Psoas muscle (tissue), 8 donors: ENCODE measurements around the gene SLCO3A1. TPM values are rescaled to one million over a fixed set of nuclear protein-coding genes. Genes with fewer than 3 reads are reported as not detected.

Experiments
- ATAC-seq, 4 donors: fragments of 200-7000 bp; cut with Tn5 transposase; one replicate each; pipeline ENCODE4 v1.9.1; 2020; ENCODE audit warnings: moderate library complexity in 3 of 4, mild to moderate bottlenecking in 2 of 4
- DNase-seq, 2 donors: peaks; one replicate each; pipeline ENCODE4 v3.0.0-alpha.2; 2020
- H3K27ac ChIP-seq: fragments of 200-600 bp; one replicate; pipeline ENCODE4 v1.8.0; 2022
- H3K27me3 ChIP-seq, 3 donors: fragments of 200-600 bp in 1 of 3; one replicate each; pipeline versions ENCODE4 v1.6.1 to v1.8.0; 2013 to 2022; ENCODE audit warnings: low read length in 2 of 3, mild to moderate bottlenecking in 2 of 3, moderate library complexity in 1 of 3; ENCODE audit not compliant: insufficient read depth in 3 of 3
- H3K36me3 ChIP-seq, 2 donors: fragments of 200-600 bp in 1 of 2; one replicate each; pipeline versions ENCODE4 v1.6.1 to v1.8.0; 2013 to 2022; ENCODE audit warnings: low read depth in 1 of 2, mild to moderate bottlenecking in 1 of 2, moderate library complexity in 1 of 2; ENCODE audit not compliant: insufficient read depth in 1 of 2
- H3K4me1 ChIP-seq: fragments of 200-600 bp; one replicate; pipeline ENCODE4 v1.8.0; 2022
- H3K4me3 ChIP-seq: fragments of 200-600 bp; one replicate; pipeline ENCODE4 v1.8.0; 2022; ENCODE audit warnings: mild to moderate bottlenecking
- H3K9me3 ChIP-seq: fragments of 200-600 bp; one replicate; pipeline ENCODE4 v1.8.0; 2022
- CTCF ChIP-seq: fragments of 200-600 bp; IDR thresholded peaks from one replicate; pipeline ENCODE4 v1.8.0; 2022; ENCODE audit warnings: antibody characterized with exemption
- WGBS, 3 donors: extraction: QIAGEN DNeasy Blood & Tissue Kit; methylation state at CpG; one replicate each; pipeline versions ENCODE4 v1.1.6 to v1.1.7; 2013; 5-methylcytosine and 5-hydroxymethylcytosine counted together
- intact Hi-C, 2 donors: fragments of 100-400 bp; cut with DNase I; formaldehyde crosslinking; loops; one replicate each; pipeline versions ENCODE4 v1.11.0 to v1.14.2; 2022
- polyA plus RNA-seq, 3 donors: library from polyadenylated mRNA; stranded (reverse); fragments of 200-250 nt; gene quantifications; one replicate each; pipeline ENCODE4 v1.2.3, GENCODE V29; 2013
- total RNA-seq, 4 donors: library from RNA; stranded (reverse); fragmentation: NEBNext Ultra II Directional in 2 of 4; extraction: Animal tissue kit (Norgen Biotek cat#: 25700) in 2 of 4; gene quantifications; one replicate each; pipeline versions ENCODE4 v1.2.1 to v1.2.4, GENCODE V29; 2021 to 2023
- donor health status: healthy with polysubstance abuse.
- donor health status: DM: no; HTN: no; CAD: no; lungs with moderate emphysema.
- donor health status: Bipolar disorder and iron deficiency.
- donor health status: healthy.
- donor health status: DM: yes; HTN: yes; CAD: no.
- donor health status: DM: no; HTN: no; CAD: no.
- donor health status: DM: no; HTN: no; CAD: no.
- donor health status: DM: yes; HTN: yes; CAD: no.

SLCO3A1 gene
- total and polyA plus RNA-seq, 7 donors = 3.5 to 10.3 (median 9.4) TPM

- H3K9me3 ChIP-seq = no peaks in the 10 kb centered on the region
- TF ChIP-seq CTCF = no peak
- intact Hi-C loops = no loop called here
- peaks cover 5% of the 10 kb centered on the region for H3K4me1 ChIP-seq
- 91 to 92% (median 92%) methylated on average over 2 of the region's 2 CpGs for WGBS, 3 donors
- H3K27ac ChIP-seq = no peak overlapping the region
- H3K36me3 ChIP-seq = peaks cover 0 to 3% of the 10 kb centered on the region in 2 donors
- DNase-seq (no peak), ATAC-seq (no peak)
- no peaks in the 10 kb centered on the region for H3K27me3 ChIP-seq
- H3K4me3 ChIP-seq = no peak overlapping the region
Observed at GRCh38 chr15:92100301-92100700, 246.8 kb downstream of the SLCO3A1 start.

GRCh38 chr15:92100751-92101150, 247.2 kb downstream of the SLCO3A1 start:
- intact Hi-C loops = no loop called here
- no peak for ATAC-seq
- TF ChIP-seq CTCF = no peak
- Histone ChIP-seq H3K27ac (no peak overlapping the region), H3K9me3 (no peaks in the 10 kb centered on the region), H3K36me3 (peaks cover 0 to 3% of the 10 kb centered on the region in 2 donors), H3K4me3 (no peak overlapping the region), H3K4me1 (peaks cover 5% of the 10 kb centered on the region), H3K27me3 (no peaks in the 10 kb centered on the region)
- WGBS, 3 donors = 91 to 96% (median 93%) methylated on average over 2 of the region's 2 CpGs
- DNase-seq = no peak

- Histone ChIP-seq H3K27me3 (no peaks in the 10 kb centered on the region), H3K27ac (no peak overlapping the region), H3K9me3 (no peaks in the 10 kb centered on the region), H3K4me3 (no peak overlapping the region), H3K36me3 (peaks cover 0 to 3% of the 10 kb centered on the region in 2 donors), H3K4me1 (peaks cover 5% of the 10 kb centered on the region)
- ATAC-seq (no peak), DNase-seq (no peak)
- intact Hi-C loops = no loop called here
- TF ChIP-seq CTCF = no peak
- 88 to 91% (median 89%) methylated on average over 9 of the region's 9 CpGs for WGBS, 3 donors
Observed at GRCh38 chr15:92101708-92102394, 248.3 kb downstream of the SLCO3A1 start.

- no peak overlapping the region for H3K4me3 ChIP-seq
- no peak for ATAC-seq
- no peak for DNase-seq
- no peak for TF ChIP-seq CTCF
- peaks cover 4% of the 10 kb centered on the region for H3K4me1 ChIP-seq
- no peaks in the 10 kb centered on the region for H3K9me3 ChIP-seq
- 94 to 97% (median 95%) methylated on average over 2 of the region's 2 CpGs for WGBS, 3 donors
- intact Hi-C loops = no loop called here
- no peak overlapping the region for H3K27ac ChIP-seq
- peaks cover 0 to 3% of the 10 kb centered on the region in 2 donors for H3K36me3 ChIP-seq
- no peaks in the 10 kb centered on the region for H3K27me3 ChIP-seq
Observed at GRCh38 chr15:92102395-92102755, 248.9 kb downstream of the SLCO3A1 start.

- Histone ChIP-seq H3K4me1 (no peaks in the 10 kb centered on the region), H3K27me3 (no peaks in the 10 kb centered on the region), H3K27ac (no peak overlapping the region), H3K4me3 (no peak overlapping the region), H3K9me3 (no peaks in the 10 kb centered on the region), H3K36me3 (peaks cover 0 to 3% of the 10 kb centered on the region in 2 donors)
- WGBS, 3 donors = 94 to 96% (median 95%) methylated on average over 16 of the region's 16 CpGs
- intact Hi-C loops = no loop called here
- DNase-seq = no peak
- no peak for ATAC-seq
- no peak for TF ChIP-seq CTCF
Observed at GRCh38 chr15:92104072-92104471, 250.6 kb downstream of the SLCO3A1 start.
